Endothelial cell of umbilical vein (primary cell): ENCODE results near the gene B4GALNT4. TPM values are rescaled to one million over a fixed set of nuclear protein-coding genes. Genes with fewer than 3 reads are reported as not detected.

ENCODE experiments used
- BruUV-seq: library from RNA; stranded (reverse); fragments of 400-500 nt; replicated peaks from 2 replicates; lab custom pipeline; 2021; lab: Mats Ljungman, UMichigan
- CTCF ChIA-PET: fragments of 300-600, 350-600 bp; sonication (Branson Sonifier 250); formaldehyde crosslinking; loops from one replicate; lab custom pipeline; 2021; ENCODE audit warnings: antibody characterized with exemption, inconsistent platforms; lab: Charles Lee
- POLR2A ChIA-PET: fragments of 300-600, 350-600 bp; sonication (Branson Sonifier 250); formaldehyde crosslinking; loops from one replicate; lab custom pipeline; 2021; ENCODE audit warnings: antibody characterized with exemption, inconsistent platforms; lab: Charles Lee
- DNase-seq: peaks from one replicate; pipeline ENCODE4 v3.0.0-alpha.2; 2011; ENCODE audit warnings: low read depth, low spot score
- FAIRE-seq: peaks from 2 replicates; lab custom pipeline; 2011; peaks lifted over from hg19 to GRCh38; lab: Jason Lieb, UNC
- H2AFZ ChIP-seq: 2 replicates; pipeline ENCODE4 v1.6.0; 2012; ENCODE audit warnings: low read depth, low read length, control low read depth, inconsistent platforms
- H3K27ac ChIP-seq: 2 replicates; pipeline ENCODE4 v1.5.1; 2011; ENCODE audit warnings: low read depth, mild to moderate bottlenecking, control low read depth, low read length, moderate library complexity; ENCODE audit not compliant: insufficient read depth
- H3K27me3 ChIP-seq, 2 experiments: 2 replicates each; pipeline versions ENCODE4 v1.6.0 to v1.6.1; 2011; ENCODE audit warnings: low read length in 2 of 2, mixed read lengths in 1 of 2; ENCODE audit not compliant: control insufficient read depth in 2 of 2, insufficient read depth in 2 of 2
- H3K36me3 ChIP-seq, 2 experiments: 2 replicates in 1 of 2; 3 replicates in 1 of 2; pipeline ENCODE4 v1.5.1; 2011; ENCODE audit warnings: low read length in 2 of 2, mild to moderate bottlenecking in 1 of 2, moderate library complexity in 1 of 2; ENCODE audit not compliant: control insufficient read depth in 2 of 2, insufficient read depth in 2 of 2; ENCODE audit errors: extremely low read depth in 1 of 2
- H3K4me1 ChIP-seq: 3 replicates; pipeline ENCODE4 v1.5.1; 2011; ENCODE audit warnings: mild to moderate bottlenecking, low read length; ENCODE audit not compliant: control insufficient read depth, insufficient read depth; ENCODE audit errors: extremely low read depth
- H3K4me2 ChIP-seq: 2 replicates; pipeline ENCODE4 v1.6.1; 2011; ENCODE audit warnings: low read length, control low read depth, mixed read lengths; ENCODE audit not compliant: insufficient read depth
- H3K4me3 ChIP-seq, 3 experiments: fragments of 200-600 bp in 1 of 3; sonication (generic), shearing (Covaris generic) in 1 of 3; replicated peaks in 1 of 3; 2 replicates each; pipeline ENCODE4 v1.5.1; 2011 to 2016; ENCODE audit warnings: control low read depth in 3 of 3, low read length in 3 of 3, mild to moderate bottlenecking in 2 of 3, inconsistent platforms in 1 of 3, low read depth in 1 of 3, moderate library complexity in 1 of 3; ENCODE audit not compliant: insufficient read depth in 1 of 3
- H3K79me2 ChIP-seq: 2 replicates; pipeline ENCODE4 v1.6.0; 2012; ENCODE audit warnings: low read length, inconsistent platforms; ENCODE audit not compliant: control insufficient read depth, insufficient read depth
- H3K9ac ChIP-seq: replicated peaks from 2 replicates; pipeline ENCODE3; 2011; ENCODE audit warnings: low read length, control low read depth; ENCODE audit not compliant: insufficient read depth; ENCODE audit errors: extremely low read depth
- H3K9me1 ChIP-seq: replicated peaks from 3 replicates; pipeline ENCODE4 v1.6.0; 2011; ENCODE audit warnings: mild to moderate bottlenecking, low read length; ENCODE audit not compliant: control insufficient read depth, insufficient read depth; ENCODE audit errors: extremely low read depth
- H3K9me3 ChIP-seq: replicated peaks from 2 replicates; pipeline ENCODE4 v1.5.1; 2012; ENCODE audit warnings: low read length, inconsistent platforms; ENCODE audit not compliant: control insufficient read depth, insufficient read depth
- H4K20me1 ChIP-seq: replicated peaks from 2 replicates; pipeline ENCODE3; 2011; ENCODE audit warnings: mild to moderate bottlenecking, low read length; ENCODE audit not compliant: control insufficient read depth, insufficient read depth; ENCODE audit errors: extremely low read depth
- CTCF ChIP-seq, 2 donors: IDR thresholded peaks; 1 replicate in 1 of 2; 2 replicates in 1 of 2; pipeline ENCODE4 v1.5.1; 2011; ENCODE audit warnings: low read length in 2 of 2, mild to moderate bottlenecking in 2 of 2, moderate library complexity in 2 of 2, control low read depth in 1 of 2, inconsistent platforms in 1 of 2, low read depth in 1 of 2; ENCODE audit not compliant: insufficient read depth in 1 of 2; ENCODE audit errors: extremely low read depth in 1 of 2
- EZH2 ChIP-seq: IDR thresholded peaks from 2 replicates; pipeline ENCODE4 v1.6.1; 2012; ENCODE audit warnings: borderline replicate concordance, low read depth, mild to moderate bottlenecking, moderate library complexity, low read length, inconsistent platforms; ENCODE audit not compliant: severe bottlenecking
- FOS ChIP-seq: IDR thresholded peaks from 2 replicates; pipeline ENCODE4 v1.6.1; 2011; ENCODE audit warnings: mild to moderate bottlenecking, low read length, moderate library complexity, borderline replicate concordance; ENCODE audit not compliant: insufficient read depth
- GATA2 ChIP-seq: IDR thresholded peaks from 2 replicates; pipeline ENCODE4 v1.7.0; 2011; ENCODE audit warnings: low read depth, mild to moderate bottlenecking, moderate library complexity, mixed read lengths, low read length; ENCODE audit not compliant: insufficient read length, insufficient read depth
- JUN ChIP-seq: IDR thresholded peaks from 2 replicates; pipeline ENCODE4 v1.6.1; 2011; ENCODE audit warnings: borderline replicate concordance, low read depth; ENCODE audit not compliant: insufficient read length, insufficient read depth
- MAX ChIP-seq: IDR thresholded peaks from 2 replicates; pipeline ENCODE4 v1.6.1; 2011; ENCODE audit not compliant: insufficient read depth, insufficient read length
- MYC ChIP-seq: IDR thresholded peaks from one replicate; pipeline ENCODE4 v1.6.1; 2011; ENCODE audit warnings: mild to moderate bottlenecking, low read depth, low read length
- POLR2A ChIP-seq: IDR thresholded peaks from 2 replicates; pipeline ENCODE4 v1.6.1; 2012; ENCODE audit warnings: low read depth, mild to moderate bottlenecking, control low read depth, low read length
- POLR2AphosphoS5 ChIP-seq: IDR thresholded peaks from 2 replicates; pipeline ENCODE4 v1.6.1; 2012; ENCODE audit warnings: low read depth, mild to moderate bottlenecking, control low read depth, low read length, moderate library complexity; ENCODE audit not compliant: insufficient read depth
- dilution Hi-C: fragments of 300-500 bp; cut with MboI; formaldehyde crosslinking; loops from one replicate; pipeline ENCODE4 v1.15.0; 2019; ENCODE audit warnings: low sequenced_read_pairs; ENCODE audit not compliant: extremely low pct_ligation_motif_present
- intact Hi-C: fragments of 100-400 bp; cut with micrococcal nuclease; formaldehyde crosslinking; loops from one replicate; pipeline ENCODE4 v1.10.0; 2022
- polyA plus RNA-seq, 4 experiments: library from polyadenylated mRNA; depleted of rRNA in 3 of 4; stranded (reverse) in 3 of 4; unstranded in 1 of 4; fragments of >200 nt; gene quantifications; 2 replicates each; pipeline versions ENCODE4 v1.2.1 to v1.2.3, GENCODE V29; 2011 to 2012; ENCODE audit warnings: missing spikeins in 1 of 4
- total RNA-seq: library from RNA; stranded (reverse); gene quantifications from 2 replicates; pipeline ENCODE4 v1.2.3, GENCODE V29; 2021

B4GALNT4 gene
- total and polyA plus RNA-seq, 2 donors (not counting 3 experiments of a cell fraction or from before 2014, with no cell fraction given): 9.2 to 9.6 TPM

DNA sequence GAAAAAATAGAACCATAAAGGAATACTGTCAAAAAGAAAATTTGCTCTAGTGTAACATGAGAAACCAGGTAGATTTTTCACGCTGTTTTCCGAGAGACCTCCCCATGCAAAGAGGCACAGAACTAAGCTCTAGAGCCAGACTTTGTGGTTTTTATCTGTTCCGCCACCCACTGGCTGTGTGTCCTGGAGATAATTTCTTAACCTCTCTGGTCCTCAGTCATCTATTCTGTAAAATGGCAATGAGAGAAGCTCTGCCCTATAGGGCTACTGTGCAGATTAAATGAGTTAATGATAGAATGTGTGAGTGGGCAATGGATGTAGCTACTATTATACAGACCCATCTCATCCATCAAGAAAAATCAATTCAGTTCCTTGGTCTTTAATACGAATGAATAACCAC lies 54.9 kb downstream of the B4GALNT4 start:
- Histone ChIP-seq H2AFZ (no peak overlapping the region), H4K20me1 (no peaks in the 10 kb centered on the region), H3K4me2 (no peak overlapping the region), H3K9me1 (no peaks in the 10 kb centered on the region), H3K4me1 (no peaks in the 10 kb centered on the region), H3K27ac (no peak overlapping the region), H3K27me3 (peaks cover 7 to 14% of the 10 kb centered on the region in 2 experiments), H3K9me3 (no peaks in the 10 kb centered on the region), H3K9ac (no peak overlapping the region), H3K36me3 (no peaks in the 10 kb centered on the region), H3K79me2 (no peaks in the 10 kb centered on the region), H3K4me3 (no peak overlapping the region)
- dilution Hi-C loops: no loop called here
- TF ChIP-seq FOS (no peak), EZH2 (no peak), MYC (no peak), JUN (no peak), POLR2A (no peak), CTCF (IDR thresholded peaks at IDR 0.05; ENCODE audit: extremely low read depth in 1 of 2, insufficient read depth in 1 of 2, low read depth in 1 of 2, low read length in 2 of 2) (no peak), POLR2AphosphoS5 (no peak), MAX (no peak), GATA2 (no peak)
- no TSS peak for BruUV-seq
- ChIA-PET CTCF (interaction anchor here (1.2 kb wide), 1 partner anchor 16 kb away, joined by 3 read pairs; no protein-coding TSS in a partner anchor), POLR2A (no interaction called here)
- FAIRE-seq (no peak), DNase-seq (no peak)
- intact Hi-C loops: no loop called here
